Hepatic stellate cell (primary cell): ENCODE data around the gene TRIO.

ENCODE experiments used
- DNase-seq: peaks from one replicate; pipeline ENCODE4 v3.0.0; 2011; ENCODE audit warnings: low spot score

TRIO gene

DNA sequence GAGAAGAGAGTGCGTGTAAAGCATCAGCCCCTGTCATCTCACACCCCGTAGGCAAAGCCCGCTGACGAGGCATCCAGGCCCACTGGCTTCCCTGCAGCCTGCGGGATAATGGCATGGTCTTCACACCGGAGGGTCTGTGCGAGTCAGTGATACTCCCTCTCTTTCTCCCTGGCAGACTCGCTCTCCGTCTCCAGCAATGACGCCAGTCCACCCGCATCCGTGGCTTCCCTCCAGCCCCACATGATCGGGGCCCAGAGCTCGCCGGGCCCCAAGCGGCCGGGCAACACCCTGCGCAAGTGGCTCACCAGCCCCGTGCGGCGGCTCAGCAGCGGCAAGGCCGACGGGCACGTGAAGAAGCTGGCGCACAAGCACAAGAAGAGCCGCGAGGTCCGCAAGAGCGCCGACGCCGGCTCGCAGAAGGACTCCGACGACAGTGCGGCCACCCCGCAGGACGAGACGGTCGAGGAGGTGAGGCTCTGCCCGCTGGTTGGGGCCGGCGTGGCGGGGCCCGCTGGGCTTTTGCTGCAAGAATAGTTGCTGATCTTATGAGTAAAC, 317.8 kb downstream of the TRIO start:
- DNase-seq, result no peak

DNA sequence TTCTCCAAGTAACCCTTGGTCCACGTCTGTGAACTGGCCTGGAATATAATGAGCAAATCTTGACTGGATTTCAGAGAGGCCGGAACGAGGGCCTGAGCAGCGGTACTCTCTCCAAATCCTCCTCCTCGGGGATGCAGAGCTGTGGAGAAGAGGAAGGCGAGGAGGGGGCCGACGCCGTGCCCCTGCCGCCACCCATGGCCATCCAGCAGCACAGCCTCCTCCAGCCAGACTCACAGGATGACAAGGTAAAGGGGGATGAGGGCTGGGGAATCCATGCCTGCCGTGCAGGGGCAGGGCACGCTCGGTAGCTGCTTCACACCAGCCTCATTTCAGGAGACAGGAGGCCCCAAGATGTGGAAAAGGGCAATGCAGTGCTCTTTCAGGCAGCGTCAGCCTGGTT, 319.5 kb downstream of the TRIO start:
- DNase-seq, result no peak

DNA sequence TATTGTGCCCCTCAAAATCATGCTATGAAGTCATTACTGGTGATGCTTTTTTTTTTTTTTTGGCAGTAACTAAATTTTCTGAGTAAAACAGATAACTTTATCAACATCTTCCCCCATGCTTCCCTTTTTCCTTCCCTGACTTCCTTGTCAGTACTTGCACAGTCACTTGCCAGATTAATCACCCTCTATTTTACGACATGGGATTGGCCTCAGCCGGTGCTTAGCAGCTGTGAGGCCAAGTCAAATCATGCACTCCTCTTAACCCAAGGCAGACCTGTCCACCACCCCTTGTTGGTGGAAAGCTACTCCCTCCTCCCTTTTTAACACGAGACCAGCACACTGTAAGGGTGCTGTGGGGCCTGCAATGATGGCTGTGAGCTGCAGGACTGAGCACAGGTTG, 320.5 kb downstream of the TRIO start:
- DNase-seq, result no peak

DNA sequence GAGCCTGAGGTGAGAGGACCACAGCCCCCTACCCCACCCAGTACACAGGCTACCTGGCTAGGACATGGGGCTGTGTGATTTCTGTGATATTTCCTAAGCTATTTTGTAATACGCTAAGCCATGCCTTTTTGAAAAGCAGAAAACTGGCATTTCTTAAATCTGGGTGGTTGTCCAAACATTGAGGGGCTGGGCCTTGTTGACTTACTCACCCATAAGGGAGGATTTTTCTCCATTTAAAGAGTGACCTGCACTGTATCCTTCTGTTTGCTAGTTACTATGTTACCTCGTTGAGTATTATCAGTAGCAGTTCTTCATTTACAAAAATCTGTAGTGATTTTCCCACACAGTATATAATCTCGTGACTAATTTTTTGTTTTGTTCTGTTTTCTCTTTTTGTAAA, 321.0 kb downstream of the TRIO start:
- no peak for DNase-seq

GRCh38 chr5:14464671-14465070, 321.5 kb downstream of the TRIO start:
- DNase-seq, result no peak

GRCh38 chr5:14465116-14465515, 322.0 kb downstream of the TRIO start:
- DNase-seq, result no peak

DNA sequence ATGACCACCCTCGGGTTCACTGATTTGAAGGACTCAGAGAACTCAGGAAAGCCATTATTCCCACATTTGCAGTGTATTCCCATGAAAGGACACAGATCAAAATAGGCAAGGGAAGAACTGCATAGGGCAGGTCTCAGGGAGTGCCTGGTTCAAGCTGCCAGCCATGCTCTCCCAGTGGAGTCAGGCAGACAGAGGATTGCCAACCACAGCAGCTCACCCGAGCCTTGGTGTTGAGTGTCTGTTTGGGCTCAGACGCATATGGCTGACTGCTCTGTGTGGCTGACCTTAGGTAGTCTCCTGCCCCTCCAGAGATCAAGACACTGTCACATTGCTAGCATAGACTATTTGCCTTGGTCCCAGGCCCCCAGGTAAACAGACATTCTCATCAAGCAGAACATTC, 322.6 kb downstream of the TRIO start:
- DNase-seq, result no peak

GRCh38 chr5:14467251-14467650, 324.1 kb downstream of the TRIO start:
- DNase-seq, result no peak

- no peak for DNase-seq
Observed at GRCh38 chr5:14467886-14468285, 324.7 kb downstream of the TRIO start.

DNA sequence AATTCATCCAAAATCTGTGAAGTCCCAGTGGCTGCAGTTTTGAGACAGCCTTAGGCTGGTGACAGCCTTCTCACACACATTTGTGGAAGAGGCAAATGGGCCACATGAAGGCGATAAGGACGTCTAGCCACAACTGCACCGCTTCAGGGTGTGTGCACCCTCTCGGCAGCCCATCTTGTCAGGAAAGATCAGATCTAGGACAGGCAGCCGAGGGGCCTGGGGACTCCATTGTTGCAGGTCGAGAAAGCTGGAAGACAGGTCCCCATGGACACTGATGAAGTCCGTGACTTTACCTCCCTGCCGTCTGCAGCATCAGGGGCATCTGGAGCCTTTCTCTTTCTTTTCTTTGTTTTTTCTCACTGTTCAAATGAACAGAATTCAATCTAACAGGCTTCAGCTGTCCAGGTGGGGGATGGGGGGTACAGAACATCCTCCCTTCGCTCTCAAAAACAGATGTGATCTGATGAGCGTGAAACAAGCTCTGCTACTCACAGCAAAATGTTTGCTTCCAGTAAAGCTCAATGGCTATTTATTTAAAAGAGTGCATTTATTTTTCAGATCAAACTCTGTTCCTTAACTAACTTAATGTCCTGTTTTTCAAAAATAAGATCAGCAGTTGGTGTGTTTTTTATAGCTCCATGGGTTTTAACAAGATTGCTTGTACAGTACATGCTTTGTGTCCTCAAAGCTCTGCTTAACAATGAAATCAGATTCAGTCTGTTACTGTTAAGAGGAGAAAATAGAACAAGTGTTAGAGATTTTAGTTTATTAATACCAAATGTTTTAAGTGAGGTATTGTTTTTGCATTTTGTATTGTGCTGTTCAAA, 326.6 kb downstream of the TRIO start:
- DNase-seq, result no peak

GRCh38 chr5:14471507-14471906, 328.4 kb downstream of the TRIO start:
- no peak for DNase-seq

DNA sequence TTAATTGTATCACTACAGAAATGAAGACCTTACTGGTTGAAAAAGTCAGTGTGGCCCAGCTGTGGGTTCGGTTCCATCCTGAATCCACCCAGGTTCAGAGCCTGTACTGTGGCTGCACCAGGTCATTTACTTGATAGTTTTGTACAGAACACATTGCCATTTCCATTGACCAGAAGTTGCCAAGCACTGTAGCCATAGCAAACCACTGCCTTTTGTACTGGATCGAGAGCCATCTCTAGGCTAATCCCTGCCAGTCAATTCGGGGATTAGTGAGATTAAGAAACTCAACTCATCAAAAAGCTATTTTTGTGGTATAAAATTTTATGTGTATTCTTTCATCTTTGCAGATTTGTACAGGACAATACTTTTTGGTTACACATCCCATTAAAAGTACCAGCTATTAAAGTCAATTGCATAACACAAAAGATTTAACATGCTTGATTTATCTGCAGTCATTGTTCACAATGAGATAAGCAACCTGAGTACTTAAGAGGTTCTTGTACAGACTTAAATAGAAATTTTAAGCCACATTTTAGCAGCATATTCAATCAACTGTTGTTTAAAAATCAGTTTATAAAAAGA, 329.9 kb downstream of the TRIO start:
- DNase-seq, result no peak

DNA sequence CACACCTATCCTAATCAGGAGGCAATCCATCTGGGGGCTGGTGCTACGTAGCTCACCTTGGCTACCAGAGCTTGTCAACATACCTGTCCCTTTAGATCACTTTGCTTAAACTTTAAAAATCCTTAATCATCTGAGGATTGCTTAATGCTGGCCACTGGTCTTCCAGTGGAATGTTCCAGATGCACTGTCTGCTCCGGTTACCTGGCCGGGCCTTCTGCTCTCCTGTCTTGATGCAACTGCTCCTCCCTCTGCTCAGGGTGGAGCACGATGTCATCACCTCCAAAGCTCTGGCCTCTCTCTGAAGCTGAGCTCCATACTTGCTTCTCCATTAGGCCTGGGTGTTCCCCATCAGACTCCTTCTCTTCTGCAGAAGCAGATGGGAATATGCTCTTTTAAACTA, 331.9 kb downstream of the TRIO start:
- no peak for DNase-seq

GRCh38 chr5:14476786-14477435, 333.8 kb downstream of the TRIO start:
- DNase-seq, result peak; percentile 34

- no peak for DNase-seq
Observed at GRCh38 chr5:14479143-14479696, 336.1 kb downstream of the TRIO start.

DNA sequence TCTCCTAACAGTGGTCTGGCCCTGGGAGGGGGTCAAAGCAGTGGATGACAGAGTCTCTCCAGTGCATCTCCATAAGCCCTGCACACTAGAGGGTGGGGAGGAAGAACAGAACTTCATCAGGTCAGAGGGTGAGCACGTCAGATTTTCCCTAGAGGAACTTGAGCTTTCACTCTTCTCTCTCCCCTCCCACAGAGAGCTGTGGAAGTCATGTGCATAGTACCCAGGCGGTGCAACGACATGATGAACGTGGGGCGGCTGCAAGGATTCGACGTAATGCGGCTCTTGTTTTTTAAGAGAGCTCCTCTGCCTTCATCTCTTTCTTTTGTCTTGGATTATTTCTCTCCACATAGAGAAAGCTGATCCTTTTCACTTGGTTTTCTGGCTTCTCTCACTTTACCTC, 338.2 kb downstream of the TRIO start:
- no peak for DNase-seq

DNA sequence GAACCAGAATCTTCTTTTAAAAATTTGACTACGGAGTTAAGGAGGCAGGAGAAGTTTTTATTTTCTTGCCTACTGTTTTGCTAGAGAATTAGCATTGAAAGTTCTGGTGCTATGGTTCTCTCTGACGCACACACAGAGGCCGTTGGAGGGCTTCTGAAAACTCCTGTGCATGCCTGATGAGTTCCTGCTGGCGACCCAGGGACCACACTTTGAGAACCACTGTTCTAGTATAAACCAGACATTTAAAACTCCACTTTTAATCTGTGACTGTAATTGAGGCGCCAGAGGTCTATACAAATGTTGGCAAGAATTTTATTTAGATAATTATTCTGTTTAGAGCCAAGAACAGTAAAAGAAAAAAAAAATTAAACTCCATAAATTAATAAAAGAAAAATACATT, 338.9 kb downstream of the TRIO start:
- DNase-seq, result no peak

- DNase-seq, result no peak
Observed at GRCh38 chr5:14483504-14484157, 340.5 kb downstream of the TRIO start.

DNA sequence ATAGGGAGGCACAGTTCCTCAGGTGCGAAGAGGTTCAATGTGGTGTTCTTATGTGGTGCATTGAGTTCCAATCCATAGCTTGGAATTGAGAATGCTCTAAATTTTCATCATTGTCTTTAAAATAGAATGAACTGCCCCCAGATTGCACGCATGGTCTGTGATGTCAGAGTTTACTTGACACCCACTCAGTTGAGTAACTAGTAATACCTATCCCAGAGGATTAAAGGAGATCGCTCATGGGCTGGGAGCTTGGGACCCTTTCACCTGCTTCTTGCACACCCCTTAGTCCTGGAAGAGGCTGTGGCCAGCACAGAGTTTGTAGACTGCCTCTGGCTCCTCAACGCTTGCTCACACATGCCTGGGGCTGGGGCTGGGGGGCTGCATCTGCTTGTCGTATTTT, 343.3 kb downstream of the TRIO start:
- no peak for DNase-seq

- no peak for DNase-seq
Observed at GRCh38 chr5:14486996-14487896, 344.1 kb downstream of the TRIO start.

DNA sequence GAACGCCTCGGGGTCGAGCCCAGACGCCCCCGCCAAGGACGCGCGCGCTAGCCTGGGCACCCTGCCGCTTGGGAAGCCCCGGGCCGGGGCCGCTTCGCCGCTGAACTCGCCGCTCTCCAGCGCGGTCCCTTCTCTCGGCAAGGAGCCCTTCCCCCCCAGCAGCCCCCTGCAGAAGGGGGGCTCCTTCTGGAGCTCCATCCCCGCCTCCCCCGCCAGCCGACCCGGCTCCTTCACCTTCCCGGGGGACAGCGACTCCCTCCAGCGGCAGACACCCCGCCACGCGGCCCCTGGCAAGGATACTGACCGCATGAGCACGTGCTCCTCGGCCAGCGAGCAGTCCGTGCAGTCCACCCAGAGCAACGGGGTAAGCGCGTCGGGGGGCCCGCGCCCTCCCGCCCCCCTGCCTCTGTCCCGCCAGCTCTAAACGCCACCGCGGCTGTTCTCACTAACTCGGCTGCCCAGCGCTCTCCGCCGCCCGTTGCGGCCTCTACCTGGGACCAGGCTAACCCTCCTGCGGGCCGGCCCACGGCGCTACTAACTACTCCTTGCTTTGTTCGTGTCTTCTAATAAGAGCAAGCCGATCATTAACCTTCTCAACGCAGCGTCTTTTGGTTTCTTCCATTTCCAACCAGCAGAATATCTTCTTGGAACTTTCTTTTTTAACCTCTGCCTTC, 344.9 kb downstream of the TRIO start:
- DNase-seq, result no peak
